Measurements from ENCODE around the gene METAP1. TPM values are rescaled to one million over a fixed set of nuclear protein-coding genes. Genes with fewer than 3 reads are reported as not detected.

Gene METAP1
- polyA plus RNA-seq, 3 donors = 15.9 to 21.7 (median 20.6) TPM

- H3K27ac Mint-ChIP-seq = peak overlapping the region in 2 of 7 donors; percentile 2 to 42
Observed at GRCh38 chr4:99077177-99077576, 81.7 kb downstream of the METAP1 start.

GRCh38 chr4:99078336-99078735, 82.8 kb downstream of the METAP1 start:
- H3K27ac Mint-ChIP-seq = no peak overlapping the region
- Histone ChIP-seq H3K36me3 (replicated peaks in 1 of 2; ENCODE audit: control insufficient read depth in 1 of 2, insufficient read depth in 2 of 2, low read length in 2 of 2) (peaks cover 87 to 99% of the 10 kb centered on the region in 2 donors), H3K4me3 (replicated peaks in 1 of 3; ENCODE audit: low read depth in 2 of 3, low read length in 3 of 3) (no peak overlapping the region), H3K79me2 (ENCODE audit: insufficient read depth, low read length) (peaks cover 3% of the 10 kb centered on the region), H3K9me3 (replicated peaks in 1 of 2; ENCODE audit: control insufficient read depth in 1 of 2, insufficient read depth in 1 of 2, low read length in 2 of 2) (no peaks in the 10 kb centered on the region), H4K20me1 (ENCODE audit: insufficient read depth, low read length) (no peaks in the 10 kb centered on the region), H3K4me2 (replicated peaks; ENCODE audit: extremely low read depth, low read length, poor library complexity, severe bottlenecking) (no peak overlapping the region), H3K9ac (ENCODE audit: insufficient read depth, low read length, poor library complexity, severe bottlenecking) (no peak overlapping the region), H2AFZ (ENCODE audit: insufficient read depth, low read depth, low read length, poor library complexity, severe bottlenecking) (no peak overlapping the region), H3K27ac (ENCODE audit: low read depth in 1 of 2, low read length in 2 of 2) (no peak overlapping the region), H3K4me1 (ENCODE audit: control insufficient read depth in 1 of 2, insufficient read depth in 2 of 2, low read length in 2 of 2) (no peaks in the 10 kb centered on the region), H3K27me3 (ENCODE audit: control insufficient read depth in 2 of 2, insufficient read depth in 2 of 2, low read length in 2 of 2) (no peaks in the 10 kb centered on the region)
- H3K9me3 Mint-ChIP-seq = no peaks in the 10 kb centered on the region
- intact Hi-C loops (cut with micrococcal nuclease) = no loop called here
- WGBS (ENCODE audit: insufficient coverage) = 100% methylated on average over 2 of the region's 5 CpGs
- no peaks in the 10 kb centered on the region for H3K4me1 Mint-ChIP-seq
- no peak for DNase-seq
- peaks cover 0 to 1% (median 0%) of the 10 kb centered on the region in 3 donors for H3K27me3 Mint-ChIP-seq (ENCODE audit: low read depth in 3 of 3)
- no peak overlapping the region for H3K4me3 Mint-ChIP-seq
- no peak for TF ChIP-seq CTCF (IDR thresholded peaks at IDR 0.05)
- peaks cover 69 to 98% of the 10 kb centered on the region in 2 donors for H3K36me3 Mint-ChIP-seq

More at GRCh38 chr4:99077177-99077576, 81.7 kb downstream of the METAP1 start:
- Histone ChIP-seq H3K9ac (ENCODE audit: insufficient read depth, low read length, poor library complexity, severe bottlenecking) (no peak overlapping the region), H3K4me1 (ENCODE audit: control insufficient read depth in 1 of 2, insufficient read depth in 2 of 2, low read length in 2 of 2) (no peaks in the 10 kb centered on the region), H3K4me2 (replicated peaks; ENCODE audit: extremely low read depth, low read length, poor library complexity, severe bottlenecking) (no peak overlapping the region), H3K36me3 (replicated peaks in 1 of 2; ENCODE audit: control insufficient read depth in 1 of 2, insufficient read depth in 2 of 2, low read length in 2 of 2) (peaks cover 87 to 100% of the 10 kb centered on the region in 2 donors), H4K20me1 (ENCODE audit: insufficient read depth, low read length) (no peaks in the 10 kb centered on the region), H3K27me3 (ENCODE audit: control insufficient read depth in 2 of 2, insufficient read depth in 2 of 2, low read length in 2 of 2) (no peaks in the 10 kb centered on the region), H3K4me3 (replicated peaks in 1 of 3; ENCODE audit: low read depth in 2 of 3, low read length in 3 of 3) (no peak overlapping the region), H3K27ac (ENCODE audit: low read depth in 1 of 2, low read length in 2 of 2) (no peak overlapping the region), H3K9me3 (replicated peaks in 1 of 2; ENCODE audit: control insufficient read depth in 1 of 2, insufficient read depth in 1 of 2, low read length in 2 of 2) (no peaks in the 10 kb centered on the region), H2AFZ (ENCODE audit: insufficient read depth, low read depth, low read length, poor library complexity, severe bottlenecking) (no peak overlapping the region), H3K79me2 (ENCODE audit: insufficient read depth, low read length) (no peaks in the 10 kb centered on the region)
- Mint-ChIP-seq H3K36me3 (peaks cover 76 to 97% of the 10 kb centered on the region in 2 donors), H3K9me3 (no peaks in the 10 kb centered on the region), H3K4me3 (no peak overlapping the region), H3K27me3 (ENCODE audit: low read depth in 3 of 3) (peaks cover 0 to 1% (median 0%) of the 10 kb centered on the region in 3 donors), H3K4me1 (no peaks in the 10 kb centered on the region)
- no peak for TF ChIP-seq CTCF (IDR thresholded peaks at IDR 0.05)
- DNase-seq = no peak
- intact Hi-C loops (cut with micrococcal nuclease) = no loop called here
- 92% methylated on average over 2 of the region's 4 CpGs for WGBS (ENCODE audit: insufficient coverage)

Data from CD14-positive monocyte (primary cell).